Ovary (tissue), 9 donors: ENCODE data around the gene MYO1A. TPM values are rescaled to one million over a fixed set of nuclear protein-coding genes. Genes with fewer than 3 reads are reported as not detected.

ENCODE experiments used
- DNase-seq, 5 donors: peaks; one replicate each; pipeline ENCODE4 v3.0.0-alpha.2; 2019 to 2020
- H3K27ac ChIP-seq, 2 donors: fragments of 200-600 bp; one replicate each; pipeline versions ENCODE4 v1.5.1 to v1.8.0; 2019 to 2022
- H3K27me3 ChIP-seq: fragments of 200-600 bp; one replicate; pipeline ENCODE4 v1.8.0; 2022
- H3K36me3 ChIP-seq: fragments of 200-600 bp; sonication (generic); one replicate; pipeline ENCODE4 v1.5.1; 2019
- H3K4me1 ChIP-seq: one replicate; pipeline ENCODE4 v1.8.1; 2013; ENCODE audit warnings: mild to moderate bottlenecking, moderate library complexity; ENCODE audit not compliant: insufficient read depth
- H3K4me3 ChIP-seq: fragments of 200-600 bp; sonication (generic); one replicate; pipeline ENCODE4 v1.5.1; 2017
- H3K9me3 ChIP-seq, 2 donors: fragments of 200-600 bp in 1 of 2; sonication (generic) in 1 of 2; one replicate each; pipeline versions ENCODE4 v1.5.1 to v1.8.1; 2013 to 2019; ENCODE audit warnings: mild to moderate bottlenecking in 1 of 2, moderate library complexity in 1 of 2
- CTCF ChIP-seq, 3 donors: fragments of 450-650 bp in 2 of 3; fragments of 200-600 bp in 1 of 3; IDR thresholded peaks; one replicate each; pipeline versions ENCODE4 v1.5.1 to v1.8.0; 2016 to 2022; ENCODE audit warnings: antibody characterized with exemption in 3 of 3, mild to moderate bottlenecking in 1 of 3
- EP300 ChIP-seq: sonication (generic); formaldehyde crosslinking; IDR thresholded peaks from one replicate; pipeline ENCODE4 v1.6.1; 2017; ENCODE audit warnings: antibody characterized with exemption
- POLR2A ChIP-seq: fragments of 450-650 bp; IDR thresholded peaks from one replicate; pipeline ENCODE4 v1.6.1; 2017; ENCODE audit warnings: antibody characterized with exemption, mild to moderate bottlenecking, moderate library complexity
- WGBS, 3 donors: extraction: QIAGEN DNeasy Blood & Tissue Kit in 1 of 3; methylation state at CpG; one replicate each; pipeline versions ENCODE4 v1.1.5 to v1.1.7; 2013 to 2017; 5-methylcytosine and 5-hydroxymethylcytosine counted together
- intact Hi-C, 4 donors: fragments of 100-400 bp; cut with DNase I; formaldehyde crosslinking; loops; one replicate each; pipeline versions ENCODE4 v1.11.0 to v1.15.1; 2022 to 2023
- polyA plus RNA-seq, 2 donors: library from polyadenylated mRNA; stranded (reverse); fragments of 200-250 nt in 1 of 2; fragments of 350-450 nt in 1 of 2; fragmentation: Illumina TruSeq in 1 of 2; extraction: RNeasy Lipid Tissue Mini Kit (QIAGEN cat#74804) in 1 of 2; gene quantifications; one replicate each; pipeline ENCODE4 v1.2.3, GENCODE V29; 2013 to 2014
- total RNA-seq, 7 donors: library from RNA; depleted of rRNA in 2 of 7; stranded (reverse); fragments of >200 nt in 2 of 7; fragmentation: NEBNext Ultra II Directional in 3 of 7; extraction: Animal tissue kit (Norgen Biotek cat#: 25700) in 3 of 7; gene quantifications; one replicate each; pipeline versions ENCODE4 v1.1.0 to v1.2.4, GENCODE V29; 2016 to 2023
- donor health status: DM: no; HTN: no; CAD: no; lungs with moderate emphysema.
- donor health status: DM: no; HTN: no; CAD: no.
- donor health status: Bipolar disorder and iron deficiency.
- donor health status: DM: yes; HTN: yes; CAD: no.
- donor health status: DM: no; HTN: no; CAD: no.
- donor health status: DM: yes; HTN: yes; CAD: no.

MYO1A gene
- total and polyA plus RNA-seq, 9 donors: 0.08 to 2.6 (median 0.23) TPM; not detected in 2

GRCh38 chr12:57012600-57013465 lies 37.1 kb downstream of the MYO1A start:
- no peaks in the 10 kb centered on the region for H3K36me3 ChIP-seq
- no peak overlapping the region for H3K27ac ChIP-seq
- no peaks in the 10 kb centered on the region for H3K4me1 ChIP-seq
- TF ChIP-seq POLR2A: no peak
- no peak for DNase-seq
- no peaks in the 10 kb centered on the region for H3K9me3 ChIP-seq
- intact Hi-C loops: no loop called here
- no peaks in the 10 kb centered on the region for H3K27me3 ChIP-seq
- WGBS, 3 donors: 82 to 86% (median 83%) methylated on average over 7 of the region's 7 CpGs
- no peak overlapping the region for H3K4me3 ChIP-seq

GRCh38 chr12:57011438-57012424 lies 38.2 kb downstream of the MYO1A start:
- intact Hi-C loops: no loop called here
- H3K36me3 ChIP-seq: no peaks in the 10 kb centered on the region
- no peak overlapping the region for H3K27ac ChIP-seq
- no peak for TF ChIP-seq CTCF (IDR thresholded peaks at IDR 0.05)
- no peak for TF ChIP-seq EP300
- no peak for TF ChIP-seq POLR2A
- peaks cover 2% of the 10 kb centered on the region for H3K4me1 ChIP-seq
- H3K9me3 ChIP-seq: no peaks in the 10 kb centered on the region
- H3K4me3 ChIP-seq: no peak overlapping the region
- 42 to 50% (median 48%) methylated on average over 12 of the region's 12 CpGs for WGBS, 3 donors
- H3K27me3 ChIP-seq: no peaks in the 10 kb centered on the region
- DNase-seq: no peak

DNA sequence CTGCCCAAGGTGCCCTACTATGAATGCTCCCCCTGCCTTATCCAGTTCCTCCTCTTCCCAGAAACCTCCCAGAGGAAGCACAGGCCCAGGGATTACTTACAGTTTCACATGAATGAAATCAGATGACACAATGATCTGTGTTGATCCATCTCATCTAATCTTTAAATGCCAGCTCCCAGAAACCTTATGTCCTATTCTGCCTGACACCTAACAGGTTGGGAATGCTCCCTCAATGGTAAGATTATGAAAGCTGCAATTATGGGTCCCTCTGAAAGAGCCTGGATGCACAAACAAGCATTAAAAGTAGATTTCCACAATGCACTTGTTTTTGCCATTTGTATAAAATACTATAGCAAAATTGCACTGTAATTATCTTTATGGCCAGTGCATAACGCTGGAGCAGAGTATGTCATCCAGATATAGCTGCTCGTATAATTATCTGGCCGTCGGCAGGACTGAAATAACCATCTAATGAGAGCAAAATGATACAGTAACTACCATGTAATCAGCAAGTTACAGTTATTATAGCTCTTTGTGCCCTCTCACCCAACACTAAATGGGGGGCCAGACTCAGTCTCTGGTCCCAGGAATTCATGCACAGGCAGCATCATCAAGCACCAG lies 39.2 kb downstream of the MYO1A start:
- Histone ChIP-seq H3K27me3 (no peaks in the 10 kb centered on the region), H3K4me3 (no peak overlapping the region), H3K36me3 (no peaks in the 10 kb centered on the region), H3K9me3 (no peaks in the 10 kb centered on the region), H3K4me1 (peaks cover 2% of the 10 kb centered on the region), H3K27ac (no peak overlapping the region)
- intact Hi-C loops: no loop called here
- no peak for DNase-seq
- TF ChIP-seq POLR2A: no peak
- TF ChIP-seq EP300: no peak
- no peak for TF ChIP-seq CTCF (IDR thresholded peaks at IDR 0.05)
- WGBS, 3 donors: 68 to 75% (median 69%) methylated on average over 4 of the region's 4 CpGs

- no peak for DNase-seq
- no peaks in the 10 kb centered on the region for H3K27me3 ChIP-seq
- TF ChIP-seq POLR2A (no peak), EP300 (no peak), CTCF (IDR thresholded peaks at IDR 0.05) (no peak)
- H3K4me3 ChIP-seq: no peak overlapping the region
- H3K4me1 ChIP-seq: peaks cover 2% of the 10 kb centered on the region
- H3K36me3 ChIP-seq: no peaks in the 10 kb centered on the region
- H3K27ac ChIP-seq: no peak overlapping the region
- no peaks in the 10 kb centered on the region for H3K9me3 ChIP-seq
- 85 to 92% (median 87%) methylated on average over 5 of the region's 5 CpGs for WGBS, 3 donors
- intact Hi-C loops: loop anchor here in 1 of 4 donors (5.0 kb wide), 1 partner anchor 102 kb away; the partner anchor contains the start of gene STAT6
Observed at GRCh38 chr12:57009949-57010626, 39.8 kb downstream of the MYO1A start.
